GM12864 (cell line): Measurements from ENCODE around the gene P2RX3.
A peak's percentile ranks its signal among the peaks of the same experiment; 100 is the strongest.

ENCODE experiments used
- DNase-seq: peaks from one replicate; pipeline ENCODE4 v3.0.0-alpha.2; 2011; ENCODE audit warnings: low read depth
- H3K4me3 ChIP-seq: 2 replicates; pipeline ENCODE4 v1.5.1; 2011; ENCODE audit warnings: mild to moderate bottlenecking, low read depth, low read length, control low read depth
- CTCF ChIP-seq: IDR thresholded peaks from 2 replicates; pipeline ENCODE4 v1.5.1; 2011; ENCODE audit warnings: low read depth, mild to moderate bottlenecking, moderate library complexity, low read length, control low read depth, inconsistent platforms; ENCODE audit errors: missing control alignments

P2RX3 gene

GRCh38 chr11:57344826-57345225, 6.7 kb downstream of the P2RX3 start:
- DNase-seq, result no peak
- no peak overlapping the region for H3K4me3 ChIP-seq
- TF ChIP-seq CTCF, result no peak

GRCh38 chr11:57345555-57346211, 7.5 kb downstream of the P2RX3 start:
- no peak overlapping the region for H3K4me3 ChIP-seq
- peak; percentile 26 for DNase-seq
- TF ChIP-seq CTCF, result peak; percentile 75

- DNase-seq, result no peak
- TF ChIP-seq CTCF, result no peak
- no peak overlapping the region for H3K4me3 ChIP-seq
These were observed 9.2 kb downstream of the P2RX3 start for GRCh38 chr11:57347336-57347735.

GRCh38 chr11:57348052-57348451, 9.9 kb downstream of the P2RX3 start:
- TF ChIP-seq CTCF, result no peak
- DNase-seq, result no peak
- H3K4me3 ChIP-seq, result no peak overlapping the region

- no peak overlapping the region for H3K4me3 ChIP-seq
- TF ChIP-seq CTCF, result no peak
- no peak for DNase-seq
These were observed 10.6 kb downstream of the P2RX3 start for GRCh38 chr11:57348636-57349313.

GRCh38 chr11:57349491-57350274, 11.5 kb downstream of the P2RX3 start:
- peak; percentile 95 for TF ChIP-seq CTCF
- no peak overlapping the region for H3K4me3 ChIP-seq
- DNase-seq, result no peak

GRCh38 chr11:57353036-57353435, 14.9 kb downstream of the P2RX3 start:
- H3K4me3 ChIP-seq, result no peak overlapping the region
- no peak for TF ChIP-seq CTCF
- no peak for DNase-seq
